Colonic mucosa (tissue), 4 donors: ENCODE measurements around the gene GRIN2C. TPM values are rescaled to one million over a fixed set of nuclear protein-coding genes. Genes with fewer than 3 reads are reported as not detected.
A peak's percentile ranks its signal among the peaks of the same experiment; 100 is the strongest.

Experiments
- DNase-seq: peaks from one replicate; pipeline ENCODE4 v3.0.0-alpha.2; 2020
- H3K27ac ChIP-seq: fragments of 200-600 bp; one replicate; pipeline ENCODE4 v1.8.0; 2021
- H3K27me3 ChIP-seq: fragments of 200-600 bp; one replicate; pipeline ENCODE4 v1.8.0; 2021
- H3K36me3 ChIP-seq: fragments of 200-600 bp; one replicate; pipeline ENCODE4 v1.8.0; 2021
- H3K4me1 ChIP-seq: fragments of 200-600 bp; one replicate; pipeline ENCODE4 v1.8.0; 2021; ENCODE audit warnings: mild to moderate bottlenecking
- H3K4me3 ChIP-seq: fragments of 200-600 bp; one replicate; pipeline ENCODE4 v1.8.0; 2021
- H3K9ac ChIP-seq, 2 donors: one replicate each; pipeline ENCODE4 v1.7.0; 2013; ENCODE audit warnings: control low read depth in 2 of 2, low read depth in 2 of 2, low read length in 2 of 2
- H3K9me3 ChIP-seq: fragments of 200-600 bp; one replicate; pipeline ENCODE4 v1.8.0; 2021
- CTCF ChIP-seq: fragments of 200-600 bp; IDR thresholded peaks from one replicate; pipeline ENCODE4 v1.8.0; 2022; ENCODE audit warnings: antibody characterized with exemption, mild to moderate bottlenecking
- intact Hi-C: fragments of 100-400 bp; cut with DNase I; formaldehyde crosslinking; loops from one replicate; pipeline ENCODE4 v1.14.1; 2022
- total RNA-seq, 2 donors: library from RNA; stranded (reverse); fragmentation: NEBNext Ultra II Directional in 1 of 2; extraction: Animal tissue kit (Norgen Biotek cat#: 25700) in 1 of 2; gene quantifications; one replicate each; pipeline ENCODE4 v1.2.1, GENCODE V29; 2021
- donor health status: healthy.
- donor health status: DM: no; HTN: no; CAD: no.
- donor health status: DM: no; HTN: no; CAD: no.

Gene GRIN2C
- total RNA-seq, 2 donors from 2014 or later, result 0.16 to 0.30 TPM

DNA sequence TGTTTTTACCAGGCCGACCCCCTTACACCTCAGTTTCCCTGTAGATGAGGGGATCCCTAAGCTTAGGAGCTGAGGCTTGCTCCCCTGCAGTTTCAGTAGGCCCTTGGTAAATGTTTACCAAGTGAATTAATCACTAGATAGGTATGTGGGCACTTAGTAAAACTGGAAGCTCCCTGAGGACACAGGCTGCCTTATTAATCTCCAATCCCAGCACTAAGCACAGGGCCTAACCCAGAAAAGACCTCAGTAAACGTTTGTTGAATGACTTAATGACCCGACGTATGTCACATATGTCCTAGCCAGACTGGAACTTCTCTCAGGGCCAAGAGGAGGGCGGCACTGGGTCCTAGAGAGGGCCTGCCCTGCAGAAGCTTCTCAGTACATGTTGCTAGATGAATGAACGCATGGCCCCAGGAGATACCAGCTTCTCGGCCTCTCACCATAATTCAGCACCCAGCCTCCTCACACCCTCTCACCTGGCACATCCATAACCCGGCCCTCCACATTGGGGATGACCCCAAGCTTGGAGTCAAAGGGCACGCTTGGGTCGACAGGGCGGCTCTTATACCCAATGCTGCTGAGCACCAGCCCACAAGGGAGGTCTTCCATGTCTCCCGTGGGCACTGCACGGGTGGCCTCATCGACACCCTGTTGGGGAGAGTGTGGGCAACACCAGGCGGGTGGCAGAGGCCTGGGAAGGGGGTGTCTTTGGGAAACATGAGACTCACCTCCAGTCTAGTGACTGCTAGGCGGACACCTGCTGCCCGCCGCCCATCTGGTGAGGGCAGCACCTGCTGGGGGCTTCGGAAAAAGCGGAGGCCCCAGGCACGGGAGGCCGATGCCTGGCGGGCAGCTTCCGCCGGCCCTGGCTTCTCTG lies 4.0 kb upstream of the GRIN2C start:
- DNase-seq, result no peak
- H3K36me3 ChIP-seq, result no peaks in the 10 kb centered on the region

DNA sequence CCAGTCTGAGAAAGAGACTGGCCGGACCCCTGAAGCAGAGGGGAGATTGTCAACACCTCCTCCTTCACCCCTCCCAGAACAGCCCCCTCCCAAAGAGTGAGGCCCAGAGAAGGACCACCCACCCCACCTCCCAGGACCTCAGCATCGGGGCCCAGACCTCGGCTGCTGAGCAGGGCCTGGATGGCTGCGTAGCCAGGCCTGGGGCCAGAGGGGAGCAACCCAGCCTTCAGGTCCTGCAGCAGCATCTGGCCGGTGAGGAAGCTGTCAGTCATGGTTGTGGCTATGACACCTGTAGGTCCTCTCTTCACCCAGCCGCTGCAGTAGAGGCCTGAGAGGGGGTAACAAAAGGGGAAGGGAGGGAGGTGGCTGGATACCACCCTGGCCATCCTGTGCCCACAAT lies 3.2 kb upstream of the GRIN2C start:
- DNase-seq, result no peak
- TF ChIP-seq CTCF, result no peak
- H3K27me3 ChIP-seq, result peaks cover 37% of the 10 kb centered on the region
- H3K9ac ChIP-seq, result no peak overlapping the region
- peaks cover 9% of the 10 kb centered on the region for H3K4me1 ChIP-seq
- H3K4me3 ChIP-seq, result no peak overlapping the region
- intact Hi-C loops, result loop anchor here (5.0 kb wide), 1 partner anchor 121 kb away; no protein-coding TSS in a partner anchor
- H3K36me3 ChIP-seq, result no peaks in the 10 kb centered on the region
- H3K27ac ChIP-seq, result no peak overlapping the region
- H3K9me3 ChIP-seq, result no peaks in the 10 kb centered on the region

More for the DNA sequence above, 4.0 kb upstream of the GRIN2C start:
- H3K9ac ChIP-seq, result no peak overlapping the region
- no peak for TF ChIP-seq CTCF
- H3K4me3 ChIP-seq, result no peak overlapping the region
- peaks cover 35% of the 10 kb centered on the region for H3K27me3 ChIP-seq
- H3K4me1 ChIP-seq, result peaks cover 9% of the 10 kb centered on the region
- no peaks in the 10 kb centered on the region for H3K9me3 ChIP-seq
- intact Hi-C loops, result loop anchor here (2.0 to 5.0 kb wide), 2 partner anchors 73 to 121 kb away; no protein-coding TSS in a partner anchor
- no peak overlapping the region for H3K27ac ChIP-seq

DNA sequence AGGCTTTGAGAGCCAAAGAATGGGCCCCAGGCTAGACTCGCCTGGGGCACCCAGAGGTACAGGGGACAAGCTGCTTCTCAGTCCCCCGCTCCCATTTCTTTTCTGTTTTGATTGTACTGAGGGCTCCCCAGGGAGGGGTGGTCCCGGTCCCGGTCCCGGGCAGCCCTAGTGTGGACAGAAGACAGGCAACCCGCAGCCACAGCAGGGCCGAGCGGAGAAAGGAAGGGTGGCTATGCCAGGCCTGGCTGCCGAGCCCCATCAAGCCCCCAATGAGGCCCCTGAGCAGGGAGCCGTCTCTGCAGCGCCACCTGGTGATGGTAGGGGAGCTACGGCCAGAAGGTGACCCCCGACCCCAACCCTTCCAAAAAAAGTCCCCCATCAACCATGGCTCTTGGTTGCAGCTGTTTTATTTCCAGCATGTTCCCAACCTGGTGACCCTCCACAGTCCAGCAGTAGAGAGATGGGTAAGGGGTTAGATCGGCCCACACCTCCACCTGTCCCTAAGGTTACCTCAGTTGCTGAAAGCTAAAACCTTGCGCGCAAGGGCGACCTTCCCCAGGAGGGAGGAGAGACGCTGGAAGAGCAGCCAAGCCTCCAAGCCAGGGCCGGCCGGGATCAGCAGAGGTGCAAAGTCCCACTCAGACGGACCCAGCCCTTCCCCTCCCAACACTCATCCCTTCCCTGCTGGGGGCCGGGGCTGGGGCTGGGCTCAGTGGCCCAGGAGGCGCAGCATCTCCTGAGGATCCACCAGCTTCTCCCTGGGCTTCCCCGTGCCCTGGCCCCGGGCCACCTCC lies 2.6 kb upstream of the GRIN2C start:
- H3K27ac ChIP-seq, result no peak overlapping the region
- no peaks in the 10 kb centered on the region for H3K9me3 ChIP-seq
- H3K4me3 ChIP-seq, result no peak overlapping the region
- peaks cover 9% of the 10 kb centered on the region for H3K4me1 ChIP-seq
- intact Hi-C loops, result loop anchor here (5.0 kb wide), 1 partner anchor 120 kb away; no protein-coding TSS in a partner anchor
- DNase-seq, result peak; percentile 56
- no peak overlapping the region for H3K9ac ChIP-seq
- no peaks in the 10 kb centered on the region for H3K36me3 ChIP-seq
- H3K27me3 ChIP-seq, result peaks cover 41% of the 10 kb centered on the region
- TF ChIP-seq CTCF, result peak; percentile 33

DNA sequence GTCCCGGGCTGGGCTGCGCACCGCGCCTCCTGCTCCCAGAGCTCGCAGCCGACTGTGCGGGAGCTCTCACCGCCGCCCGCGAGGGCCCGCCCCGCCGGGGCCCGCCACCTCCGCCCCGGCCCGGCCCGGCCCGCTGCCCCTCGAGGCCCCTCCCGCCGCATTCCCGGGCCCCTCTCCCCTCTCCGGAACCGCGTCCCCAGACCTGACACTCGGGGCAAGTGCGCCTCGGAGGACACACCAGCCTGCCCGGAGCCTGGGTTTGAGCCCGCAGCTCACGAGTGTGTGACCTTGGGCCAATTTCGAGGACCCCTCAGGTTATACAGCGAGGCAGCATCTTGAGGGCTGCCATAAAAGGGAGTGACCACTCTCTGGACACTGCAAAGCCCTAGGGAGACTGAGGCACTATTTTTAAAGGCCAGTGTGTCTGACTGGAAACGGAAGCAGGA lies 2.0 kb upstream of the GRIN2C start:
- DNase-seq, result no peak
- Histone ChIP-seq H3K27ac (no peak overlapping the region), H3K36me3 (no peaks in the 10 kb centered on the region), H3K9me3 (no peaks in the 10 kb centered on the region), H3K27me3 (peaks cover 41% of the 10 kb centered on the region), H3K4me3 (no peak overlapping the region), H3K4me1 (peaks cover 9% of the 10 kb centered on the region), H3K9ac (no peak overlapping the region)
- intact Hi-C loops, result loop anchor here (5.0 kb wide), 1 partner anchor 119 kb away; no protein-coding TSS in a partner anchor
- TF ChIP-seq CTCF, result no peak
